Measurements from ENCODE around the gene PHETA1.

- no peak for TF ChIP-seq REST (IDR thresholded peaks at IDR 0.05; ENCODE audit: unreplicated experiment)
- no peak for TF ChIP-seq CTCF (conservative IDR thresholded peaks at IDR 0.05; ENCODE audit: low read depth in 2 of 2)
- no peak for TF ChIP-seq POLR2AphosphoS5 (IDR thresholded peaks at IDR 0.05; ENCODE audit: low read depth)
- TF ChIP-seq STAT1 (IDR thresholded peaks at IDR 0.05; ENCODE audit: unreplicated experiment), result no peak
- no peak for TF ChIP-seq ETS1 (IDR thresholded peaks at IDR 0.05)
- TF ChIP-seq ZNF331 (CRISPR knock-in tag; IDR thresholded peaks at IDR 0.05; ENCODE audit: low read depth), result no peak
- no peak for TF ChIP-seq EZH2phosphoT487 (IDR thresholded peaks at IDR 0.05; ENCODE audit: unreplicated experiment)
- TF ChIP-seq JUNB (IDR thresholded peaks at IDR 0.05; ENCODE audit: unreplicated experiment), result no peak
- TF ChIP-seq EZH2 (IDR thresholded peaks at IDR 0.05; ENCODE audit: low read depth, unreplicated experiment), result no peak
- no peak for TF ChIP-seq CREB1 (CRISPR knock-in tag; IDR thresholded peaks at IDR 0.05; ENCODE audit: low read depth)
- TF ChIP-seq ZNF462 (CRISPR knock-in tag; IDR thresholded peaks at IDR 0.05), result no peak
- TF ChIP-seq NANOG (IDR thresholded peaks at IDR 0.05; ENCODE audit: borderline replicate concordance), result no peak
- no peak for TF ChIP-seq ZNF114 (CRISPR knock-in tag; IDR thresholded peaks at IDR 0.05)
Observed at GRCh38 chr12:111361073-111361716, 7.7 kb downstream of the PHETA1 start.

Measured in GM23338 (cell line).